Ovary (tissue), 9 donors: ENCODE data around the gene PTH. TPM values are rescaled to one million over a fixed set of nuclear protein-coding genes. Genes with fewer than 3 reads are reported as not detected.

ENCODE experiments used
- DNase-seq, 5 donors: peaks; one replicate each; pipeline ENCODE4 v3.0.0-alpha.2; 2019 to 2020
- H3K27ac ChIP-seq, 2 donors: fragments of 200-600 bp; one replicate each; pipeline versions ENCODE4 v1.5.1 to v1.8.0; 2019 to 2022
- H3K27me3 ChIP-seq: fragments of 200-600 bp; one replicate; pipeline ENCODE4 v1.8.0; 2022
- H3K36me3 ChIP-seq: fragments of 200-600 bp; sonication (generic); one replicate; pipeline ENCODE4 v1.5.1; 2019
- H3K4me1 ChIP-seq: one replicate; pipeline ENCODE4 v1.8.1; 2013; ENCODE audit warnings: mild to moderate bottlenecking, moderate library complexity; ENCODE audit not compliant: insufficient read depth
- H3K4me3 ChIP-seq: fragments of 200-600 bp; sonication (generic); one replicate; pipeline ENCODE4 v1.5.1; 2017
- H3K9me3 ChIP-seq, 2 donors: fragments of 200-600 bp in 1 of 2; sonication (generic) in 1 of 2; one replicate each; pipeline versions ENCODE4 v1.5.1 to v1.8.1; 2013 to 2019; ENCODE audit warnings: mild to moderate bottlenecking in 1 of 2, moderate library complexity in 1 of 2
- EP300 ChIP-seq: sonication (generic); formaldehyde crosslinking; IDR thresholded peaks from one replicate; pipeline ENCODE4 v1.6.1; 2017; ENCODE audit warnings: antibody characterized with exemption
- POLR2A ChIP-seq: fragments of 450-650 bp; IDR thresholded peaks from one replicate; pipeline ENCODE4 v1.6.1; 2017; ENCODE audit warnings: antibody characterized with exemption, mild to moderate bottlenecking, moderate library complexity
- WGBS, 3 donors: extraction: QIAGEN DNeasy Blood & Tissue Kit in 1 of 3; methylation state at CpG; one replicate each; pipeline versions ENCODE4 v1.1.5 to v1.1.7; 2013 to 2017; 5-methylcytosine and 5-hydroxymethylcytosine counted together
- intact Hi-C, 4 donors: fragments of 100-400 bp; cut with DNase I; formaldehyde crosslinking; loops; one replicate each; pipeline versions ENCODE4 v1.11.0 to v1.15.1; 2022 to 2023
- polyA plus RNA-seq, 2 donors: library from polyadenylated mRNA; stranded (reverse); fragments of 200-250 nt in 1 of 2; fragments of 350-450 nt in 1 of 2; fragmentation: Illumina TruSeq in 1 of 2; extraction: RNeasy Lipid Tissue Mini Kit (QIAGEN cat#74804) in 1 of 2; gene quantifications; one replicate each; pipeline ENCODE4 v1.2.3, GENCODE V29; 2013 to 2014
- total RNA-seq, 7 donors: library from RNA; depleted of rRNA in 2 of 7; stranded (reverse); fragments of >200 nt in 2 of 7; fragmentation: NEBNext Ultra II Directional in 3 of 7; extraction: Animal tissue kit (Norgen Biotek cat#: 25700) in 3 of 7; gene quantifications; one replicate each; pipeline versions ENCODE4 v1.1.0 to v1.2.4, GENCODE V29; 2016 to 2023
- TF ChIP-seq, protein P1 (sequence below), 3 donors: fragments of 450-650 bp in 2 of 3; fragments of 200-600 bp in 1 of 3; IDR thresholded peaks; one replicate each; pipeline versions ENCODE4 v1.5.1 to v1.8.0; 2016 to 2022; ENCODE audit warnings: antibody characterized with exemption in 3 of 3, mild to moderate bottlenecking in 1 of 3
- donor health status: DM: no; HTN: no; CAD: no; lungs with moderate emphysema.
- donor health status: DM: no; HTN: no; CAD: no.
- donor health status: Bipolar disorder and iron deficiency.
- donor health status: DM: yes; HTN: yes; CAD: no.
- donor health status: DM: no; HTN: no; CAD: no.
- donor health status: DM: yes; HTN: yes; CAD: no.

The PTH gene
- total and polyA plus RNA-seq, 9 donors = not detected

DNA sequence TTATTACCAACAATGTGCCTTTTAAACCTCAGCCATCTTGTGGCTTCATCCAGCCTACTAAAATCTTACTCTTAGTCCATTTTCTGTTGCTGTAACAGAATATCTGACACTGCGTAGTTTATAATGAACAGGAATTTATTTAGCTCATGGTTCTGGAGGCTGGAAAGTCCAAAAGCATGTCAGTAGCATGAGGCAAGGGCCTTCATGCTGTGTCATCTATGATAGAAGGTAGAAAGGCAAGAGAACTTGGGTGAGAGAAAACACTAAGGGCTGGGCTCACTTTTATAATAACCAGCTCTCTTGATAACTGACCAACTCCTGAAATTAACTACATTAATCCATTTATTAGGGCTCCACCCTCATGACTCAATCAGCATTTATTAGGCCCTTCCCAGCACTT, 46.3 kb downstream of the PTH start:
- DNase-seq = no peak
- Histone ChIP-seq H3K9me3 (no peaks in the 10 kb centered on the region), H3K36me3 (no peaks in the 10 kb centered on the region), H3K27ac (no peak overlapping the region), H3K4me3 (no peak overlapping the region), H3K4me1 (no peaks in the 10 kb centered on the region), H3K27me3 (no peaks in the 10 kb centered on the region)
- TF ChIP-seq, protein P1, sequence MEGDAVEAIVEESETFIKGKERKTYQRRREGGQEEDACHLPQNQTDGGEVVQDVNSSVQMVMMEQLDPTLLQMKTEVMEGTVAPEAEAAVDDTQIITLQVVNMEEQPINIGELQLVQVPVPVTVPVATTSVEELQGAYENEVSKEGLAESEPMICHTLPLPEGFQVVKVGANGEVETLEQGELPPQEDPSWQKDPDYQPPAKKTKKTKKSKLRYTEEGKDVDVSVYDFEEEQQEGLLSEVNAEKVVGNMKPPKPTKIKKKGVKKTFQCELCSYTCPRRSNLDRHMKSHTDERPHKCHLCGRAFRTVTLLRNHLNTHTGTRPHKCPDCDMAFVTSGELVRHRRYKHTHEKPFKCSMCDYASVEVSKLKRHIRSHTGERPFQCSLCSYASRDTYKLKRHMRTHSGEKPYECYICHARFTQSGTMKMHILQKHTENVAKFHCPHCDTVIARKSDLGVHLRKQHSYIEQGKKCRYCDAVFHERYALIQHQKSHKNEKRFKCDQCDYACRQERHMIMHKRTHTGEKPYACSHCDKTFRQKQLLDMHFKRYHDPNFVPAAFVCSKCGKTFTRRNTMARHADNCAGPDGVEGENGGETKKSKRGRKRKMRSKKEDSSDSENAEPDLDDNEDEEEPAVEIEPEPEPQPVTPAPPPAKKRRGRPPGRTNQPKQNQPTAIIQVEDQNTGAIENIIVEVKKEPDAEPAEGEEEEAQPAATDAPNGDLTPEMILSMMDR (IDR thresholded peaks at IDR 0.05) = no peak
- TF ChIP-seq EP300 = no peak
- intact Hi-C loops = no loop called here
- 0 to 71% (median 63%) methylated on average over 1 of the region's 1 CpG for WGBS, 3 donors

DNA sequence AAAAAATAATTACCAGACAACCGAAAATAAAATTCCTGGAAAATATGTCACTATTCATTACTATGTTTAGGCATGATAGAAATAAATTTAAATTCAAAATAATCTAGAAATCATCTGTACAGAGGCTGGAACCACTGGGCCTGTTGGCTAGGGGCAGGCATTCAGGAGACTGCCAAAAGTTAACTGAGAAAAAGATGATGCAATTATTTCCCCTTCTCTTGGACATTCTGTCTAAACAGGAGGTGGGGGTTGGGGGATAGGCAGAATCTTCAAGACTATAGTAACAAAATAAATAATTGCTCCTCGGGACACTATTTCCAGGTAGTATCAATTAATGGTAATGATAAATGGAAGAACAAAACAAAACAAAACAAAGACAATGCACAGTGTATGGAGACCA, 46.9 kb downstream of the PTH start:
- peak in 1 of 5 donors; percentile 23 for DNase-seq
- no peaks in the 10 kb centered on the region for H3K36me3 ChIP-seq
- H3K4me3 ChIP-seq = no peak overlapping the region
- no peaks in the 10 kb centered on the region for H3K4me1 ChIP-seq
- 44 to 59% (median 52%) methylated on average over 2 of the region's 2 CpGs for WGBS, 3 donors
- H3K9me3 ChIP-seq = no peaks in the 10 kb centered on the region
- no peak overlapping the region for H3K27ac ChIP-seq
- no peaks in the 10 kb centered on the region for H3K27me3 ChIP-seq
- intact Hi-C loops = no loop called here
- TF ChIP-seq POLR2A = no peak
- TF ChIP-seq, protein P1 (IDR thresholded peaks at IDR 0.05) = no peak
- TF ChIP-seq EP300 = no peak

DNA sequence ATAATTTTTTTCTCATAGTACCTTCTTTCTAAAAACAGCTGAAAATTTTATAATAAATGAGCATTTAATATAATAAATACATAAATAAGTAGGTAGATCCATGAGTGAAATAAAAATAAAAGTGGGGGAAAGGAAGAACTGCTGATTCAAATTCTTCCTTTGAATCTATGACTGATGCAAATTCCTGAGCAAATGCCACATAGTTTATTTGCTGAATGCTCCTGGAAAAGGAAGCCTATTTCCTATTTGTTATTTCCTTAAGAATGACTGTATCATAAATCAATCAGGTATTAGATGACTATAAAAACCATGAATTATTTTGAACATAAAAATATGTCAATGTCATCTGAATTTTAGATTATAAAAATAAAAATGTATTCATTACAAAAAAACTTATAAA, 49.4 kb downstream of the PTH start:
- no peaks in the 10 kb centered on the region for H3K27me3 ChIP-seq
- H3K9me3 ChIP-seq = no peaks in the 10 kb centered on the region
- DNase-seq = no peak
- H3K4me3 ChIP-seq = no peak overlapping the region
- H3K4me1 ChIP-seq = no peaks in the 10 kb centered on the region
- H3K27ac ChIP-seq = no peak overlapping the region
- TF ChIP-seq POLR2A (no peak), EP300 (no peak)
- intact Hi-C loops = no loop called here
- H3K36me3 ChIP-seq = no peaks in the 10 kb centered on the region

DNA sequence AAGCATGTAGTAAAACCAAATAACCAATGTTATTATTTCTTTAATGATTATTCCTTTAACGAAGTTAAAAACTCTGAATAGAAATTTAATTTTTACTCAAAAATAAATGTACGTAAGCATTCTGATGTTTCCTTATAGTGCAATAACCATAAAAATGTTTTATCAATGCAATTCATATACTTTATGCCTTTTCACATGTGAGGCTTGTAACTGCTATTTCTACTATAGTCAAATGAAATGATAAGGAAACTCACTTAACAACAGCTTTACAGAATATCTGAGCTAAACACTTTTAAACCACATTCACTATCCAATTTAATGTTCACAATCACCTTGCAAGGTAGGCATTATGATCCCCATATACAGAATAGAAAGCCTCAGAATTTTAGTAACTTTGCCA, 50.2 kb downstream of the PTH start:
- H3K27ac ChIP-seq = no peak overlapping the region
- no peaks in the 10 kb centered on the region for H3K4me1 ChIP-seq
- no peak for TF ChIP-seq EP300
- TF ChIP-seq, protein P1 (IDR thresholded peaks at IDR 0.05) = no peak
- 90 to 93% (median 90%) methylated on average over 2 of the region's 2 CpGs for WGBS, 3 donors
- H3K9me3 ChIP-seq = no peaks in the 10 kb centered on the region
- DNase-seq = no peak
- no peak overlapping the region for H3K4me3 ChIP-seq
- intact Hi-C loops = no loop called here
- H3K27me3 ChIP-seq = no peaks in the 10 kb centered on the region
- no peaks in the 10 kb centered on the region for H3K36me3 ChIP-seq

Other genes starting within 250 kb of the PTH start
- gene BMAL1, start 218.2 kb downstream of the PTH start, total RNA-seq = 10 to 100 TPM; 19.9 to 53.4 (median 31.8) TPM
- gene BMAL1, start 218.2 kb downstream of the PTH start, polyA plus RNA-seq = 10 to 100 TPM; 17.7 to 19.2 TPM
- gene BTBD10, start 32.8 kb downstream of the PTH start, total RNA-seq = 10 to 100 TPM; 23.1 to 31.4 (median 27.0) TPM
- 10 to 100 TPM; 14.8 to 23.1 TPM for gene BTBD10, start 32.8 kb downstream of the PTH start, polyA plus RNA-seq
- 10 to 100 TPM; 38.9 to 52.1 (median 42.2) TPM for gene FAR1, start 172.7 kb upstream of the PTH start, total RNA-seq
- gene FAR1, start 172.7 kb upstream of the PTH start, polyA plus RNA-seq = 10 to 100 TPM; 14.2 to 29.3 TPM